PC-3 (cell line): ENCODE data around the gene PLA2G4B.

Experiments
- EZH2 ChIP-seq: fragments of 300-600 bp; sonication (generic); IDR thresholded peaks from one replicate; pipeline ENCODE4 v1.6.1; 2017; ENCODE audit warnings: antibody characterized with exemption, mild to moderate bottlenecking, low read length; ENCODE audit not compliant: unreplicated experiment
- TF ChIP-seq, protein P1 (sequence below): fragments of 300-600 bp; sonication (generic); conservative IDR thresholded peaks from 2 replicates; pipeline ENCODE4 v1.5.1; 2017; ENCODE audit warnings: antibody characterized with exemption, low read depth, mild to moderate bottlenecking, low read length

- TF ChIP-seq, protein P1, sequence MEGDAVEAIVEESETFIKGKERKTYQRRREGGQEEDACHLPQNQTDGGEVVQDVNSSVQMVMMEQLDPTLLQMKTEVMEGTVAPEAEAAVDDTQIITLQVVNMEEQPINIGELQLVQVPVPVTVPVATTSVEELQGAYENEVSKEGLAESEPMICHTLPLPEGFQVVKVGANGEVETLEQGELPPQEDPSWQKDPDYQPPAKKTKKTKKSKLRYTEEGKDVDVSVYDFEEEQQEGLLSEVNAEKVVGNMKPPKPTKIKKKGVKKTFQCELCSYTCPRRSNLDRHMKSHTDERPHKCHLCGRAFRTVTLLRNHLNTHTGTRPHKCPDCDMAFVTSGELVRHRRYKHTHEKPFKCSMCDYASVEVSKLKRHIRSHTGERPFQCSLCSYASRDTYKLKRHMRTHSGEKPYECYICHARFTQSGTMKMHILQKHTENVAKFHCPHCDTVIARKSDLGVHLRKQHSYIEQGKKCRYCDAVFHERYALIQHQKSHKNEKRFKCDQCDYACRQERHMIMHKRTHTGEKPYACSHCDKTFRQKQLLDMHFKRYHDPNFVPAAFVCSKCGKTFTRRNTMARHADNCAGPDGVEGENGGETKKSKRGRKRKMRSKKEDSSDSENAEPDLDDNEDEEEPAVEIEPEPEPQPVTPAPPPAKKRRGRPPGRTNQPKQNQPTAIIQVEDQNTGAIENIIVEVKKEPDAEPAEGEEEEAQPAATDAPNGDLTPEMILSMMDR, result no peak
- TF ChIP-seq EZH2, result no peak
Measured at GRCh38 chr15:41869770-41870688, 31.4 kb downstream of the PLA2G4B start.
